ENCODE results near the gene TNC. TPM values are rescaled to one million over a fixed set of nuclear protein-coding genes. Genes with fewer than 3 reads are reported as not detected.

Gene TNC
- total and polyA plus RNA-seq, 8 donors, result 3.5 to 265 (median 80.1) TPM

DNA sequence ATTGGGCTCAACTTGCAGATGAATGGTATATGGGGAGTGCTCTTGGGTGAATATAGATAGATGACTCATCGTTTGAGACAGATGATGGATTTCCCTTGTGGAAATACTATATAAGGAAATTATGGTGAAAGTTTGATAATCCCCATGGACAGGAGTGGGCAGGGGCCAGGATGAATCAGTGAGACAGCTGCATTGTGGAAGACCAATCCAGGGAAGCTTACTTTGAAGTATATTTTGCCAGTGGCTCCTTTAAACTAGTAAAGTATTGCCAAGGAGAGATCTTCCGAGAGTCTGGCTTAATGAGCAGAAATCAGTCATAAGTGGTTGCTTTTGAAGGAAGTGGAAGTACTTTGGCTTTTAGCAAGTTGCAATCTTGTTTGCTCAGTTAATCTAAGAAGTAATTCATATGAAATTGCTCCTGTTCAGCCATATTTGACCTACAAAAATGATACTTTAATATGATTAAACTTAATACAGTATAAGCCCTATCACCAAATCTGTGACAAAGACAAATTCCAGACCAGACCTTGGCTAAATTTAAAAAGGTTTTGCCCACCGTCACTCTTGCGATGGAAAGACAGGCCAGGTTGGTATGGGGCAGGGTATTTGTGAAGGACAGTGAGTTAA lies 9.3 kb upstream of the TNC start:
- TF ChIP-seq, protein P1, sequence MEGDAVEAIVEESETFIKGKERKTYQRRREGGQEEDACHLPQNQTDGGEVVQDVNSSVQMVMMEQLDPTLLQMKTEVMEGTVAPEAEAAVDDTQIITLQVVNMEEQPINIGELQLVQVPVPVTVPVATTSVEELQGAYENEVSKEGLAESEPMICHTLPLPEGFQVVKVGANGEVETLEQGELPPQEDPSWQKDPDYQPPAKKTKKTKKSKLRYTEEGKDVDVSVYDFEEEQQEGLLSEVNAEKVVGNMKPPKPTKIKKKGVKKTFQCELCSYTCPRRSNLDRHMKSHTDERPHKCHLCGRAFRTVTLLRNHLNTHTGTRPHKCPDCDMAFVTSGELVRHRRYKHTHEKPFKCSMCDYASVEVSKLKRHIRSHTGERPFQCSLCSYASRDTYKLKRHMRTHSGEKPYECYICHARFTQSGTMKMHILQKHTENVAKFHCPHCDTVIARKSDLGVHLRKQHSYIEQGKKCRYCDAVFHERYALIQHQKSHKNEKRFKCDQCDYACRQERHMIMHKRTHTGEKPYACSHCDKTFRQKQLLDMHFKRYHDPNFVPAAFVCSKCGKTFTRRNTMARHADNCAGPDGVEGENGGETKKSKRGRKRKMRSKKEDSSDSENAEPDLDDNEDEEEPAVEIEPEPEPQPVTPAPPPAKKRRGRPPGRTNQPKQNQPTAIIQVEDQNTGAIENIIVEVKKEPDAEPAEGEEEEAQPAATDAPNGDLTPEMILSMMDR (IDR thresholded peaks at IDR 0.05), result no peak
- DNase-seq, result no peak
- peaks cover 0 to 7% (median 2%) of the 10 kb centered on the region in 4 donors for H3K9me3 ChIP-seq
- intact Hi-C loops (cut with DNase I; ENCODE audit: low total_unique reads), result no loop called here
- H3K4me3 ChIP-seq, result no peak overlapping the region
- no peaks in the 10 kb centered on the region for H3K36me3 ChIP-seq
- peaks cover 0 to 4% (median 0%) of the 10 kb centered on the region in 4 donors for H3K4me1 ChIP-seq
- H3K27me3 ChIP-seq, result no peaks in the 10 kb centered on the region
- WGBS, 5 donors, result 35 to 50% (median 39%) methylated on average over 4 of the region's 4 CpGs
- no peak overlapping the region for H3K27ac ChIP-seq

DNA sequence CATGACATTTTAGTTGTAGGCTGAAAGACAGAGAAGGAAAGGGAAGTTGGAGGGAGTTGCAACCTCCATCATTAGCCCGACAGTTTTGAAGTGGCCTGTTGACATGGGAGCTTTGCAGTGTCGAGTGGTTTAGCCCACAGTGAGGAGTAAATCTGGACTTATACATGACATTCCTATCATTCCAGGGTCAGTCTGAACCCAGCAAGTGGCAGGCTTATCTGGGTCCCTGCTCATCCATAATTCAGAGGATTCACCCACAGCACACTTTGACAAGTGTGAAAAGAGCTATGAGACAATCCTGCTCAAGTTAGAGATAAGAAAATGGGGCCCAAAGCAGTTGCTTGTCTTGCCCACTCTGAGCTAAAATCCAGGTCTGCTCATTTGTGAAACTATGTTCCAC lies 8.4 kb upstream of the TNC start:
- no peak overlapping the region for H3K27ac ChIP-seq
- no peaks in the 10 kb centered on the region for H3K27me3 ChIP-seq
- H3K4me1 ChIP-seq, result peaks cover 0 to 4% (median 0%) of the 10 kb centered on the region in 4 donors
- no peak overlapping the region for H3K4me3 ChIP-seq
- intact Hi-C loops (cut with DNase I; ENCODE audit: low total_unique reads), result no loop called here
- no peaks in the 10 kb centered on the region for H3K36me3 ChIP-seq
- DNase-seq, result no peak
- 73 to 89% (median 83%) methylated on average over 2 of the region's 2 CpGs for WGBS, 5 donors
- TF ChIP-seq EP300 (IDR thresholded peaks at IDR 0.05) (no peak), POLR2AphosphoS5 (IDR thresholded peaks at IDR 0.05) (no peak)
- TF ChIP-seq, protein P1 (IDR thresholded peaks at IDR 0.05), result no peak
- peaks cover 0 to 7% (median 2%) of the 10 kb centered on the region in 4 donors for H3K9me3 ChIP-seq

DNA sequence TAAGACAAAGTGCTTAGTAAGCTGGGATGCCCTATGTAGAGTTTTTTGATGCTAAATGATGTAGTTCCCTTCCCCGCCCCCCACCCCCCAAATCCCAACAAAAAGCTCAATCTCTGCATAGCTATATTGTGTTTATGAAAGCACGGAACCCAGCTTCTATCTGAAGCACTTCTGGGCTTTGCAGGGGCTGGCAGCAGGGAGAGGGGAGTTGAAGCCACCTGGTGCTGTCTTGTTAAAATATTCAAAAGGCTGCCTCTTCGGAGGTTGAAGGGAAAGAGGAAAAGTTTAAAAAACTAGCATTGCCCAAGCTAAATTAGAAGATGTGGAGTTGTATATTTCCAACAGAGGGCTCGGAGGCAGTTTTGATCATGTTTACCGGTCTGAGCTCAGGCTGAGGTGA lies 5.0 kb upstream of the TNC start:
- Histone ChIP-seq H3K27ac (no peak overlapping the region), H3K4me3 (no peak overlapping the region), H3K9me3 (peaks cover 0 to 7% (median 2%) of the 10 kb centered on the region in 4 donors), H3K4me1 (peaks cover 0 to 18% (median 12%) of the 10 kb centered on the region in 4 donors), H3K36me3 (no peaks in the 10 kb centered on the region), H3K27me3 (peaks cover 0 to 10% (median 0%) of the 10 kb centered on the region in 3 donors)
- intact Hi-C loops (cut with DNase I; ENCODE audit: low total_unique reads), result no loop called here
- TF ChIP-seq POLR2AphosphoS5 (IDR thresholded peaks at IDR 0.05) (no peak), EP300 (IDR thresholded peaks at IDR 0.05) (no peak), POLR2A (IDR thresholded peaks at IDR 0.05) (no peak)
- TF ChIP-seq, protein P1 (IDR thresholded peaks at IDR 0.05), result no peak
- no peak for DNase-seq
- WGBS, 5 donors, result 81 to 87% (median 83%) methylated on average over 5 of the region's 5 CpGs

DNA sequence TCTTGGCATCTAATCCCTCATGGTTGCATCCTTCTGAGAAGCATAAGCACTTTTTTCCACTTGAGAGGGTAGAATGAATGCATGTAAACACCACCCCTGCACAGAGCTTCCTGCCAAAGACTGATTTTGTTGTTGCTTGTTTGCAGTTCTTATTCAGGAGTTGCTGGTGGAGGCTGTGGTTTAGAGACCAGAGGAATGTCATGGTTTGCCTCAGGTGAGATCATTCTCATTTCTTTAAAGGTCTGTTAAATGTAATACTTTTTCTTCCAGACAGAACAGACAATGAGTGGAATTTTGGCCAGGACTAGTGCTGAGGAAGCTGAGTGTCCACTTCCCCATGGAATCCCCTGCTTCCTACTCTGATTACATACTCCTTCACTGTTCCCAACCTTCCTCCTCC lies 3.2 kb upstream of the TNC start:
- no peak overlapping the region for H3K27ac ChIP-seq
- H3K4me1 ChIP-seq, result peaks cover 0 to 27% (median 16%) of the 10 kb centered on the region in 4 donors
- peaks cover 0 to 7% (median 2%) of the 10 kb centered on the region in 4 donors for H3K9me3 ChIP-seq
- no peak for TF ChIP-seq POLR2A (IDR thresholded peaks at IDR 0.05)
- TF ChIP-seq, protein P1 (IDR thresholded peaks at IDR 0.05), result no peak
- TF ChIP-seq EP300 (IDR thresholded peaks at IDR 0.05), result no peak
- TF ChIP-seq POLR2AphosphoS5 (IDR thresholded peaks at IDR 0.05), result no peak
- H3K27me3 ChIP-seq, result peaks cover 0 to 25% (median 0%) of the 10 kb centered on the region in 3 donors
- intact Hi-C loops (cut with DNase I; ENCODE audit: low total_unique reads), result no loop called here
- DNase-seq, result no peak
- no peak overlapping the region for H3K4me3 ChIP-seq
- H3K36me3 ChIP-seq, result no peaks in the 10 kb centered on the region

All from stomach (tissue), 9 donors.